Smooth muscle cell (in vitro differentiated cells): ENCODE data around the gene PTPN4. TPM values are rescaled to one million over a fixed set of nuclear protein-coding genes. Genes with fewer than 3 reads are reported as not detected.

Experiments
- DNase-seq: peaks from one replicate; lab custom pipeline; 2025; ENCODE audit not compliant: unreplicated experiment; lab: John Stamatoyannopoulos, UW
- H2AFZ ChIP-seq: fragments of 200-600 bp; sonication (generic); 2 replicates; pipeline ENCODE4 v1.6.0; 2016; ENCODE audit warnings: antibody characterized with exemption, low read depth, mild to moderate bottlenecking
- H3F3A ChIP-seq: fragments of 200-600 bp; sonication (generic); 2 replicates; pipeline ENCODE4 v1.6.0; 2017; ENCODE audit warnings: antibody characterized with exemption, low read depth
- H3K27ac ChIP-seq: fragments of 200-600 bp; sonication (generic); 2 replicates; pipeline ENCODE4 v1.5.1; 2016; ENCODE audit warnings: low read depth, mild to moderate bottlenecking
- H3K27me3 ChIP-seq: fragments of 200-600 bp; sonication (generic); 2 replicates; pipeline ENCODE4 v1.6.1; 2016; ENCODE audit warnings: low read depth, mild to moderate bottlenecking
- H3K36me3 ChIP-seq: fragments of 200-600 bp; sonication (generic); 2 replicates; pipeline ENCODE4 v1.5.1; 2016; ENCODE audit warnings: low read depth
- H3K4me1 ChIP-seq: fragments of 200-600 bp; sonication (generic); 2 replicates; pipeline ENCODE4 v1.5.1; 2016; ENCODE audit warnings: low read depth
- H3K4me2 ChIP-seq: fragments of 200-600 bp; sonication (generic); 2 replicates; pipeline ENCODE4 v1.6.0; 2016; ENCODE audit warnings: mild to moderate bottlenecking
- H3K4me3 ChIP-seq: fragments of 200-600 bp; sonication (generic); 2 replicates; pipeline ENCODE4 v1.5.1; 2016; ENCODE audit warnings: mild to moderate bottlenecking
- H3K79me2 ChIP-seq: fragments of 200-600 bp; sonication (generic); 2 replicates; pipeline ENCODE4 v1.6.0; 2016; ENCODE audit warnings: low read depth, mild to moderate bottlenecking
- H3K9ac ChIP-seq: fragments of 200-600 bp; sonication (generic); 2 replicates; pipeline ENCODE4 v1.6.0; 2016; ENCODE audit warnings: low read depth
- H3K9me3 ChIP-seq: fragments of 200-600 bp; sonication (generic); replicated peaks from 2 replicates; pipeline ENCODE4 v1.5.1; 2016; ENCODE audit warnings: low read depth
- H4K20me1 ChIP-seq: fragments of 200-600 bp; sonication (generic); 2 replicates; pipeline ENCODE4 v1.6.0; 2016; ENCODE audit warnings: low read depth
- CTCF ChIP-seq: fragments of 200-600 bp; sonication (generic); IDR thresholded peaks from 2 replicates; pipeline ENCODE4 v1.5.1; 2017; ENCODE audit warnings: borderline replicate concordance, mild to moderate bottlenecking, antibody characterized with exemption; ENCODE audit not compliant: insufficient read depth, poor library complexity, severe bottlenecking
- WGBS: methylation state at CpG from one replicate; pipeline ENCODE4 v1.1.7; 2016; ENCODE audit warnings: low lambda C conversion rate; 5-methylcytosine and 5-hydroxymethylcytosine counted together
- polyA plus RNA-seq: library from polyadenylated mRNA; unstranded; fragments of >200 nt; fragmentation: Nextera tagmentation; extraction: Ambion mirVana; gene quantifications from 2 replicates; pipeline ENCODE4 v1.2.1, GENCODE V29; 2016
- total RNA-seq: library from RNA; depleted of rRNA; stranded (reverse); fragments of >200 nt; gene quantifications from 2 replicates; pipeline ENCODE4 v1.2.3, GENCODE V29; 2014

PTPN4 gene
- total and polyA plus RNA-seq, 2 experiments from 2014 or later, result 9.7 to 26.2 TPM

GRCh38 chr2:119716284-119716672, 43.4 kb upstream of the PTPN4 start:
- no peak for TF ChIP-seq CTCF
- H3K27me3 ChIP-seq, result no peaks in the 10 kb centered on the region

GRCh38 chr2:119718501-119719260, 41.0 kb upstream of the PTPN4 start:
- Histone ChIP-seq H3K4me2 (no peak overlapping the region), H3K79me2 (no peaks in the 10 kb centered on the region), H3K36me3 (no peaks in the 10 kb centered on the region), H3K27ac (no peak overlapping the region), H3K4me3 (no peak overlapping the region), H3K4me1 (no peaks in the 10 kb centered on the region), H3K27me3 (no peaks in the 10 kb centered on the region), H4K20me1 (no peaks in the 10 kb centered on the region), H3K9ac (no peak overlapping the region), H3K9me3 (no peaks in the 10 kb centered on the region), H2AFZ (no peak overlapping the region), H3F3A (no peaks in the 10 kb centered on the region)
- DNase-seq, result no peak
- 87% methylated on average over 12 of the region's 12 CpGs for WGBS
- no peak for TF ChIP-seq CTCF

More at GRCh38 chr2:119716284-119716672, 43.4 kb upstream of the PTPN4 start:
- DNase-seq, result no peak
- Histone ChIP-seq H3F3A (no peaks in the 10 kb centered on the region), H2AFZ (no peak overlapping the region), H3K4me2 (no peak overlapping the region), H4K20me1 (no peaks in the 10 kb centered on the region), H3K4me1 (no peaks in the 10 kb centered on the region), H3K36me3 (no peaks in the 10 kb centered on the region), H3K27ac (no peak overlapping the region), H3K4me3 (no peak overlapping the region), H3K79me2 (no peaks in the 10 kb centered on the region), H3K9me3 (no peaks in the 10 kb centered on the region), H3K9ac (no peak overlapping the region)
- 88% methylated on average over 6 of the region's 6 CpGs for WGBS

GRCh38 chr2:119719261-119719627, 40.5 kb upstream of the PTPN4 start:
- no peaks in the 10 kb centered on the region for H3F3A ChIP-seq
- H3K4me2 ChIP-seq, result no peak overlapping the region
- no peak overlapping the region for H3K4me3 ChIP-seq
- H3K27me3 ChIP-seq, result no peaks in the 10 kb centered on the region
- H3K9ac ChIP-seq, result no peak overlapping the region
- WGBS, result 88% methylated on average over 3 of the region's 3 CpGs
- H3K79me2 ChIP-seq, result no peaks in the 10 kb centered on the region
- no peaks in the 10 kb centered on the region for H4K20me1 ChIP-seq
- H2AFZ ChIP-seq, result no peak overlapping the region
- H3K4me1 ChIP-seq, result no peaks in the 10 kb centered on the region
- no peak for TF ChIP-seq CTCF
- H3K36me3 ChIP-seq, result no peaks in the 10 kb centered on the region
- H3K27ac ChIP-seq, result no peak overlapping the region
- H3K9me3 ChIP-seq, result no peaks in the 10 kb centered on the region
- no peak for DNase-seq

- no peak overlapping the region for H3K27ac ChIP-seq
- no peak overlapping the region for H3K4me2 ChIP-seq
- no peak overlapping the region for H3K9ac ChIP-seq
- H3K4me3 ChIP-seq, result no peak overlapping the region
- H3F3A ChIP-seq, result no peaks in the 10 kb centered on the region
- no peaks in the 10 kb centered on the region for H3K9me3 ChIP-seq
- no peaks in the 10 kb centered on the region for H3K4me1 ChIP-seq
- no peak for DNase-seq
- H4K20me1 ChIP-seq, result no peaks in the 10 kb centered on the region
- TF ChIP-seq CTCF, result no peak
- H2AFZ ChIP-seq, result no peak overlapping the region
- H3K79me2 ChIP-seq, result no peaks in the 10 kb centered on the region
- WGBS, result 88% methylated on average over 1 of the region's 1 CpG
- no peaks in the 10 kb centered on the region for H3K36me3 ChIP-seq
- no peaks in the 10 kb centered on the region for H3K27me3 ChIP-seq
These were observed 38.7 kb upstream of the PTPN4 start for GRCh38 chr2:119721043-119721442.
